HG03280 (cell line): Measurements from ENCODE around the gene NARF.

Source experiments
- ATAC-seq: cut with Tn5 transposase; IDR thresholded peaks from one replicate; pipeline ENCODE4 v1.9.1; 2021; ENCODE audit warnings: mild to moderate bottlenecking, moderate library complexity; ENCODE audit not compliant: unreplicated experiment

The NARF gene

DNA sequence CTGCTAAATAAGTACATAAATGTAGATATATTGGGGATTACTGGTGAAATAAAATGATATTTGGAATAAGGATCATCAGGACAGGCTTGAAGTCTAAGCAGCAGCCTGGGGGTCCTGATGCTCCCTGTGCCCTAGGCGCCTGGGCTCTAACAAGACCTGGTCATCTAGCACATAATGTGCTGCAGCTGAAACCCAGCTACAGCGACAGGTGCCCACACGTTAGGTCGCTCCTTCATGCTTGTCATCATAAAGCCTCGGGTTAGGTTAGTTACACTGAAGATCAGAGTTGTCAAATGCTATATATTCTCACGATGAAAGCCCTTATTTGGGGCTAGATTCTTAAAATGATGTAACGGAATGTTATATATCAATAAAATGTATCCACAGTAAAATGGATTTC is 11.5 kb downstream of the NARF start:
- ATAC-seq: no peak

DNA sequence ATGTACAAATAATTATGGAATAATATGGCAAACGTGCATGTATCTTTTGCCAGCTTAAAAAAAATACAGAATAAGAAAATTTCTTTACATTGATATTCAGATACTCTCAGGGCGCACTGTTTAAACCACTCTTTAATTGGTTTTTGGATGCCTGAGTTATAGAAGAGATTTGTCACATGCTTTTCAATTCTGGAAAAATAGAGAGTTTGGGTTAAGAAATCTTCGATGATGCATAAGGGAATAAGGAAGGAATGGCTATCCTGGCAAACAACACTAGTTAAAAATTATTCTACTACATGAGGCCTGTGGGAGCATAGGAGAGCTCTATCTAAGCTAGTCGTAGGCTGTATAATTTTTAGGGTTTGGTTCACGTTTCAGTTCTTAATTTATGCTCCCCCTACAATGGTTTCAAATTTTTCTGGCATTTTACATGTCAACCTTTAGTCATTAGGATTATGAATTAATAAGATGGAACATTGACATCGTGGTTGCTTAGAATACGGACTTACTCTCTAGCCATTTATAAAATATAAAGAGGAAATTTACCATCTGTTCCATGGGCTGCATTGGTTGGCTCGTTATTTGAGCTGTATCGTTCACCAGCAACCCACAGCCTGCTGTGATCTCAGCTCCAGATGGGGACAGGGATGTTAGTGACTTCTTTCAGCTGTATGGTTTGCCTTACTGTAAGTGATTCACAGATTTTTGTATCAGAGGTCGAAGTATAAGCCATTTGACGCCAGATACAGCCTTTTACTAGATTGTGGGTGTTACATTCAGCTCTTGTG is 15.9 kb downstream of the NARF start:
- no peak for ATAC-seq

DNA sequence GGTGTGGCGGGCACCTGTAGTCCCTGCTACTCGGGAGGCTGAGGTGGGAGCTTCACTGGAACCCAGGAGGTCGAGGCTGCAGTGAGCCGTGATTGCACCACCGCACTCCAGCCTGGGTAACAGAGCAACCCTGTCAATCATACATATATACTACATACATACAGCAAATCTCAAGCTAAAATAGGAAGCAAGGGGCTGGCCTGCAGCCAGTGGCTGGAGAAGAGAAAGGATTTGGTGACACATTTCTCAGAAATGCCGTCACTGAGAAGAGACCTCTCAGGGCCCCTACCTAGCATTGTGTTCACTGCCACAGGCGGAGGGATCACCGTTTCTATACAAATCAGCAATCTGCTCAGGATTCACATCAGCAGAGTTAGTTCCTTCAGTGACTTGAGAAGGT is 16.9 kb downstream of the NARF start:
- ATAC-seq: no peak

DNA sequence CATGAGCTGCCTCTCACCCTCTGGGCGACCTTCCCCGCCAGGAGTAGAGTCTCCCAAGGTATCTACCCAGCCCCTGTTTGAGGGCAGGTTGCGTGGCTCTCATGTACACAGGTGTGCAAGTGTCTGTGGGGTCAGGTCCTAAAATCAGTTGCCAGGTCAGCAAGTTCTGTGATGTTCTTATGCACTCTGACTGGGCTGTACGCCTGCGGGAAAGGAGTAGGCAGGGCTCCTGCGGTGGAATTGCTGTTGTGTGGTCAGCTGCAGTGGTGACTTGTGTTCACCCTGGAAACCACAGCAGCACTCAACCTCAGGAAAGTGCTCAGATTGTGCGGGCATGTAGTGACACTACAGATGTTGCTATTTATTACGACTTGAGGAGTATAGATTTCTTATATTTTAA is 19.4 kb downstream of the NARF start:
- ATAC-seq: no peak

DNA sequence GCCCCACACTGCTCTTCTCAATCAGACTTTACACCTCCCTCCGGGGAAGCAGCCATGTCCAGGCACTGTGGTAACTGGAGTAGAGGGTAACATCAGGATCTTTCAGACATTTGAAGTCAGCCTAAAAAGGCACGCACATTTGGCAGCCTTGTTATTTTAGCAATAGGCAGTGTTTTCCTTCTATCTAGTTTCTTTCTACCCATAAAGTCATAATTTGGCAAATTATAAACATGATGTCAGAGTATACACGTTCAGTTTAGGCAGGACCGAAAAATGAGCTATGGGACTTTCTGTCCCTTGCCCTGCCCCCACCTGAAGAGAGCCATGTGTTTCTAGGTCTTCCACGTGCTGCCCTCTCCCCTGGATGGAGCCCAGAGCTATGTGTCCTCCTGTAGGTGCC is 21.1 kb downstream of the NARF start:
- ATAC-seq: no peak

DNA sequence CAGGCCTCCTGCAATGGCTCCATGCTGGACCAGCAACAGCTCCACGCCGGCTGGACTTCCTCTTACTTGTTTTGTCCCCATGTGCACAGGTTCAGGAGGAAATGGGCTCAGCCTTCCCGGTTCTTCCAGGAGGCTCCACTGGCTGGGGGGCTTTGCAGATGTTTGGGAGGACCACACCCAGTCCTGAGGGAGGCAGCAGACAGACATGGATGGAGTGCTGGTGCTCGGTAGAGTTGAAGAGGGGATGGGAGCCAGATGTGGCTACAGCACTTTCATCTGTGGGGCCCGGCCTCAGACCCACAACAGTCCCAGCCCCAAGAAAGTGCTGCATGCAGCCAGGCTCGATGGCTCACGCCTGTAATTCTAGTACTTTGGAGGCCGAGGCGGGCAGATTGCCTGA is 21.8 kb downstream of the NARF start:
- ATAC-seq: no peak

DNA sequence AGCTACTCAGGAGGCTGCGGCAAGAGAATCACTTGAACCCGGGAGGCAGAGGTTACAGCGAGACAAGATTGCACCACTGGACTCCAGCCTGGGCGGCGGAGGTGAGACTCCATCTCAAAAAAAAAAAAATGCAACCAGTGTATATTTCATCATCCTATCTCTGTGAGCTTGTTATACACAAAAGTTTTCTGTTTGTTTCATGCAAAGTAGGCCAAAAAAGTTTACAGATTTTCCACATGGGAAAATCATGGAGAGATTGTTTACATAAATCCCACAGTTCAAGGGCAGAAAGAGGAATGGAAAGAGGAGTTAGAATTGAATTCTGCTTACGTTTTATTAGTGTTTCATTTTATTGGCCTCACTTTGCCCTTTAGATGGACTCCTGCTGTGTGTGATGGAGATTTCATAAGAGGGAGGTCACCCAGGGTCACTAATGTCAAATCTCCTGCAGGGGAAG is 24.7 kb downstream of the NARF start:
- ATAC-seq: no peak

DNA sequence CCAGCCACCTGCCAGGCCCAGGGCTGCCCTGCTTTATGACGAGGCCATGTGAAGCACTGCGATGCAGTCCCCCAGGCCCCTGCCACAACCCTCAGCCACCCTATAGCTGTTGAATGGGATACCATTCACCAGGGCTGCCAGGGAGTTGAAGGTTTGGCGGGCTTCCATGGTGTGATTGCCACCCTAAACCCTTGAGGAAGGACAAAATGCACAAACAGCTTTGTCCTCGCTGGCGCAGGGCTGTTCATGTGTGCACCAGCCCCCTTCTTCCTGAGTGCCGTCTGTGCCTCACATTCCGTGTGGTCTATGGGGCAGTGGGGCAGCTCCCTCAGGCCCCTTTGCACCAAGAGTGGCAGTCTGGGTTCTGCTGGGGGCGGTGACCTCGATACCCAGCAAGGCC is 25.3 kb downstream of the NARF start:
- ATAC-seq: no peak

DNA sequence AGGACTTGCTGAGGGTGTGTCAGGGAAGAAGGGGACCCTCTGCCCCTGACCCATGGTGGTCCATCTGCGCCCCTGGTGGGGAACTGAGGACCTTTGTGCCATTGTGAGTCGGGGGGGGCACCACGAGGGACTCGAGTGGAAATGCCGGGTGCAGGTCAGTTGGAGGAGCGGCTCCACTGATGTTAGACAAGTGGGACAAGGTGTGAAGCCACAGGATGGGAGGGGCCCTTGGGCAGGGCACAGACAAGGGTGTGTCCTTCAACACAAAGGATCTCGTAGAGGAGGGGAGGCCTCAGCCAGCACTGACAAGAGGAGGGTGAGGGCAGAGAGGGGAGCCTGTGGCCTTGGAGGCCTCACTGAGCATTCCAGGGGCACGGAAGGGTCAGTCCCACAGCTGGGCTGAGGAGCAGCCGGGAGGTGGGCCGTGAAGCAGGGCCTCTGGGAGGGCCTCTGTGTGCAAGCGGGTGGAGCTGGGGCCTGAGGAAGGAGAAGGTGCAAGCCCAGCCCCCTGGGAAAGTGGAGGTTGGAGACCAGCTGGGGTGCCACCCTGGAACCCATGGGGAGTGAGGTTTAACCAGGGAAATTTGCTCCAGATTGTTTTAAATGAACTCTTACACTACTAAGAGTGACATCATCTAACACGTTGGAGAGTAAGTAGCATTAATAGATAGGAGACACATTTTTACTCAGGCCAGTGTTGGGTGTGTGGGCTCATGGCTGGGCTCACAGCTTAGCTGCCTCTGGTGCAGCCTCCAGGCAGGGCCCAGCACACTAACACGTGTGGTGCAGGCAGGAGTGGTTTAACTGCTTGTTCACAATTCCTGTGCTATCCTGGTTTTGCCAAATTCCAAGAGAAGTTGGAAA is 27.9 kb downstream of the NARF start:
- no peak for ATAC-seq

DNA sequence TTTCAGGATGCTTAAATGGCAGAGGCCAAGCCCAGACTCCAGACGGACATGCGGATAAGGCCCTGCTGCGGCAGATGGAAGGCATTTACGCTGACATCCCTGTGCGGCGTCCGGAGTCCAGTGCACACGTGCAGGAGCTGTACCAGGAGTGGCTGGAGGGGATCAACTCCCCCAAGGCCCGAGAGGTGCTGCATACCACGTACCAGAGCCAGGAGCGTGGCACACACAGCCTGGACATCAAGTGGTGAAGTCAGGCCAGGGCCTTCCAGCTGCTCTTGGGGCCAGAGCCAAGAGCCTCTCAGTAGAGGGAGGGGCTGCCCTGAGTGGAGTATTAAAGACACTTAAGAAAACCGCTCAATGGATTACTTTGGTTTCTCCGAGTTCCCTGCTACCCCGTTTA is 29.4 kb downstream of the NARF start:
- ATAC-seq: no peak

DNA sequence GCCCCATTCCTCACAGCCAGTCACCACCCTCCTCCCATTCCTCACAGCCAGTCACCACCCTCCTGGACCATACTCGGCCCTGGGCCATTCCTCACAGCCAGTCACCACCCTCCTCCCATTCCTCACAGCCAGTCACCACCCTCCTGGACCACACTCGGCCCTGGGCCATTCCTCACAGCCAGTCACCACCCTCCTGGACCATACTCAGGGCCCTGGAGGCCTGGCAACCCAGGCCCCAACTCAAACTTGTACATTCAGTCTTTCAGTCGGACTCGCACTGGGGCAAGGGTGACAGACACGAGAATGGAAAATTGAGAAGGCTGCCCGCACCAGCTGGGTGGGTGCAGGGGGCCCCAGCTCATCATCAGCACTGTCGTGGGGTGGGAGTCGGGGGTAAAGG is 30.6 kb downstream of the NARF start:
- no peak for ATAC-seq

DNA sequence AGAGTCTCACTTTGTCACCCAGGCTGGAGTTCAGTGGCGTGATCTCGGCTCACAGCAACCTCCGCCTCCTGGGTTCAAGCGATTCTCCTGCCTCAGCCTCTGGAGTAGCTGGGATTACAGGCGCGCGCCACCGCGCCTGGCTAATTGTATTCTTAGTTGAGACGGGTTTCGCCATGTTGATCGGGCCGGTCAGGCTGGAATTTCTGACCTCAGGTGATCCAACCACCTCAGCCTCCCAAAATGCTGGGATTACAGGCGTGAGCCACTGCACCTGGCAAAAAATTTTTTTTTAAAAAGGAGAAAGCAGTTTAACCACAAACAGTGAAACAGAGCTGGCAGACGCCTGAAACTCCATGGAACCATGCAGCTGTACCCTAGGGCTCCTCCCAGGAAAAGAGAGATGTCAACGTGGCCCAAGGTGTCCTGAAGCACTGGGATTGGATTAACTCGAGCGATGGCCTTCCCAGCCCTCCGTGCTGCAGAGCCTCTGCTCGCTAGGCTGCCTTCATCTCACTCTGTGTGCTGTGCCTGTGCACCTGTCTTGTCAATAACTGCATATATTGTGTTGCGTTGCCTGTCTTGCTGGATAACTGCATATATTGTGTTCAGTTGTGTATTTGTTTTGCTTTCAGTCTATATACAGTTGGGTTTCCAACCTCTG is 31.4 kb downstream of the NARF start:
- no peak for ATAC-seq

DNA sequence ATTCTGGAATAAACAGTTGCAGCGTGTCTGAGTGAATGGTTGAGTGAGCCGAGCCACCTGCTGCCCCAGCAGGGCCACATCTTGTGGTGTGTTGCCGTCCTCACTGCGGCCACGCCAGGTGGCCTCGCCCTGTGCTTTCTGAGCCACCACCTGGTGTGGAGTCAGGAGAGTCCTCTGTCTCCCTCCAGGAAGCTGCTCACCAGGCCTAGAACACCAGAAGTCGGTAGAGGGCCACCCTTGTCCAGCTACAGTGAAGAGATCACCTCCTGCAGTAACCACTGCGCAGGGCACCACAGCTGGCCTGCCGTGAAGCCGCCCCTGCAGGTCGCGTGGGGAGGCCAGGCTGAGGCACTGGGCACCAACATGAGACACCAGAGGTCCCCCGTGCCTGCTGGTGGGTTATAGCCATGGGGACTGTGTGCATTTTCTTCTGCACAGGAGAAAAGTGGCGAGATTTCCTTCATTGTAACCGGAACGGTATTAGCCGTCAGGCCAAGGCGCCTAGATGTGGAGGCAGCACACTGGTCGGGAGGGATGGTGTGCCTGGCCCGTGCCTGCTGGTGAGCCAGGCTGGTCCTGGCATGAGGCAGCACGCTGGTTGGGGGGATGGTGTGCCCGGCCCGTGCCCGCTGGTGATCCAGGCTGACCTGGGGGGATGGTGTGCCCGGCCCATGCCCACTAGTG is 32.1 kb downstream of the NARF start:
- no peak for ATAC-seq

DNA sequence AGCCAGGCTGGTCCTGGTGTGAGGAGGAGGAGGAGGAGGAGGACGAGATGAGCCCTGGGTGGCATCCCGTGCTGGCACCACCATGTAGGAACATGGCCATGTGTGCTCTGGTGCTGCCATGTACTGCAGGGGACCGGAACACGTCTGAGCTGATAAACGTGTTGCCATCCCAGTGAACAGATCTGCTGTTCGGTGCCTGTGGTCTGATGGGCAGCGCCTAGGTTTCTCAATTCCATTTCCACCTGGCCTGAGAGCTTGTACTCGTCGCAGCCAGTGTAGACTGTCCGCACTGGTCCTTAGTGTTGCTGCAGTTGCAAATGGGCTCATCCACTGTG is 32.6 kb downstream of the NARF start:
- ATAC-seq: no peak

DNA sequence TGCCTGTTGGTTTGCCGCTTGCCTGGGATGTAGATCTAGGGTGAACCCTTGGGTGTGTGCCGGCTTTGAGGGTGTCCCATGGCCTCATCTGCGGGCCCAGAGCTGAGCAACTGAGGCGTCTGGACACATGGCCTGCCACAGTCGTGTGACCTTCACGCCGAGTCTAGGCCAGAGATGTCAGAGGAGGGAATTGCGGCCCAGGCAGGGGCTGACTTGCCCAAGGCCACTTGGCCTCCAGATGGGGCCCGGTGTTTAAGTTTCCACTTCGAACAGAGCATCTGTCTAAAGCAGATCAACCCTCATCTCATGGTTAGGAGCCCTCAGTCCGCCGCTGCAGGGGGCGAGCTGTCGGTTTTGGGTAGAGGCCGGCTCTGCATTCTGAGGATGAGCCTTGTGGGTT is 33.0 kb downstream of the NARF start:
- no peak for ATAC-seq

DNA sequence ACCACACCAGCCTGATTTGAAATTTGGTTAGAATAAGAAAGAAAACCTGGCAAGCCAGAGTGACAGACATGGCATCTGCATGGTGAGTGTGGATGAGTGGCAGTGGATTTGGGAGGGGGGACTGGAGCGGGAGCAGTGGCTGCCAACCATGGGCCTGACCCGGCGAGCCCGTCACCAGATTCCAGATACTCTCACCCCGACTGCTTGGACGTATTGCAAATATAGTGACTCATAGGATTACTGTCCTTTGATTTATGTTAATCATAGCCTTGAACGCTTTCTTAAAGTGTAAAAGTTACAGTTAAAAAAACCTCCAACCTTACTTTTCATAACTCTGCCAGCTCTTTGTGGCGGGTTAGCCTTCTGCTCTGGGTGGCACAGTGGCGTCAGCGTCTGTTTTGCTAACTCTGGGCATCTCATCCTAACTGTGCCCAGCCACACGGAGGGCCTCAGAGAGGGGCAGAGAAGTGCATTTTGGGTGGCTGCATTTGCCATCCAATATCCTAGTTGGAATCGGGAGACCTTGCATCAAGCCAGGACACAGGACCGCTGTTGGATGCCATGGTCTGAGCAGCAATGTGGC is 34.2 kb downstream of the NARF start:
- ATAC-seq: no peak

DNA sequence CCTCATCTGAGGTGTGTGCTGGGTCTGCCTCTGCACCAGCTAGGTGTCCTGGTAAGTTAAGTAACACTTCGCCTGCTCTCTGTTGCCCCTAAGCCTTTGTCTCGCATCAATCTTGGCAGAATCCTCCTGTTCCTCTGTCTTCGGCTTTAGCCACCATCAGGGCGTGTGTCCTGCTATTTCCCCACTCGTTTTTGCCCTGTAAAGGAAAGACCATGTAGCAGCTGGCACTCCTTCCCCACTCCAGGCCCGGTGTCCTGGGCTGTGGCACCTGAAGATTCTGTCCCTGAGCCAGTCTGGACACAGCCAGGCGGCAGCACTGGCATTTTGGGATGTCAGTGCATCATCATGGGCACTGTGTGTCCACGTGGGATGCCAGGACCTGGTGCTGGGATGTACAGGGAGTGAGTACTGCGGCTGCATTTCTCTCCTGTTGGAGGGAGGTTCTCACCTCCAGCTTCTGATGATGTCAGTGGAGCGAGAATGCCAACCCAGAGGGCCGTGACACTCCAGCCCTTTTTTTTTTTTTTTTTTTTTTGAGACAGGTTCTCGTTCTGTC is 34.8 kb downstream of the NARF start:
- ATAC-seq: no peak

DNA sequence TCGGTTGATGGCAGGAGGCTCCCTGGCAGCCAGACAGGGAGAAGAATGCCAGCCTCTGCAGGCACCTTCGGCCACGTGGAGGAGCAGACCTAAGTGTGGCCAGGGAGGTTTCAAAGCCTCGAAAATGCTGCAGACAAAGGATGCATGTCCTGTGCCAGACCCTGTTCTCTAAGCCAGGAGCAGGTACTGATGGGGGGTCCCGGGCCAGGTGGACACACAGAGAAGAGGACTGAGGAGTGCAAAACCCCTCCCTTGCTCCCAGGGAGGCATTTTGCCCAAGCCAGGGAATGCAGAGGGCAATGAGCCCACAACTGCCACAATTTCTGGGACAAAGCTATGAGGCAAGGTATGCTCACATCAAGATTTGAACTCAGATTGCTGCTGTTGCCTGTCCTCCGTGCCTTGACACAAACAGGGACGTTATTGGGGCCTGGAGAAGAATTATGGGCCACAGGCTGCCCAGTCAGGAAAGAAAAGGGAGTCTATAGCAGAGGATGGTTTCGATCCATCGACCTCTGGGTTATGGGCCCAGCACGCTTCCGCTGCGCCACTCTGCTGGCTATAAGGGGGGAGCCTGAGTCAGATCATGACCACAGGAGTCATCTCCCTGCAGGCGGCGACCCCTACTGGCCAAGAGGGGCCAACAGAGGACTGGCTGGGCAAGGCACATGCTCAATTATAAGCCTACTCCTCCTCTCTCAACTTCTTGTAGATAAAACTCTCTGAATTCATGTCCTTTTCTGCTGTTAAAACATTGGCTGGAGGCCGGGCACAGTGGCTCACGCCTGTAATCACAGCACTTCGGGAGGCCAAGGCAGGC is 35.9 kb downstream of the NARF start:
- ATAC-seq: peak; percentile 52

DNA sequence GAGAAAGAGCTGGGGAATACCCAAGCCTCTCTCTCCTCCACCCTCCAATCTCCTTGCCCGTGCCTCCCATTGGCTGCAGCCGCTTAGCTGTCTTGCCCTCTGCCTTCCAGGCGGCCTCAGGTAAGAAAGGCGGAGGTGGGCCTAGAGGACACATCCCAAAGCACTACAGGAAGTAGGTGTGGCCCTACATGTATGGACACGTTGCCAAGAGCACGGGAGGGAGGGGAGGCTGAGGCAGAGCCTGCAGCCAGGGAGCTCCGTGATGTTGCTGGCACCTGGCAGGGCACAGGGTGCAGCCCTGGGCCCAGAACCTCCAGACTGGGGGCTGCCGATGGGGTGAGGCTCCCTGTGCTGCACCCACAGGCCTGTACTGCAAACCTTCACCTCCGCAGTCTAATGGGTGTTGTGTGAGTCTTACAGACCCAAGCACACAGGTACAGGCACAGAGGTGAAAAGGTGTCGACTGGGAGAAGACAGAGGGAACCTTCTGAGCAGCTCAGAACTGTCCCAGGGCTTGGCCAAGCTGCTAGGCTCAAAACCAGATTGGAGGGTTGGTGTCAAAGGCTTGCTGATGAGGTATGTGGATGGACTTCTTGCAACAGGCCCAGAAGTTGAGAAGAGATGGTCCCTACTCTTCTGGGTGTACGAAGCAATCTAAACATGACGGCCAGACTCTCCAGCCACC is 37.4 kb downstream of the NARF start:
- no peak for ATAC-seq
